ENCODE data around the gene RAPGEF2. TPM values are rescaled to one million over a fixed set of nuclear protein-coding genes. Genes with fewer than 3 reads are reported as not detected.

Gene RAPGEF2
- total and polyA plus RNA-seq, 2 donors (not counting 3 experiments of a cell fraction or from before 2014, with no cell fraction given) = 28.7 to 55.2 TPM

DNA sequence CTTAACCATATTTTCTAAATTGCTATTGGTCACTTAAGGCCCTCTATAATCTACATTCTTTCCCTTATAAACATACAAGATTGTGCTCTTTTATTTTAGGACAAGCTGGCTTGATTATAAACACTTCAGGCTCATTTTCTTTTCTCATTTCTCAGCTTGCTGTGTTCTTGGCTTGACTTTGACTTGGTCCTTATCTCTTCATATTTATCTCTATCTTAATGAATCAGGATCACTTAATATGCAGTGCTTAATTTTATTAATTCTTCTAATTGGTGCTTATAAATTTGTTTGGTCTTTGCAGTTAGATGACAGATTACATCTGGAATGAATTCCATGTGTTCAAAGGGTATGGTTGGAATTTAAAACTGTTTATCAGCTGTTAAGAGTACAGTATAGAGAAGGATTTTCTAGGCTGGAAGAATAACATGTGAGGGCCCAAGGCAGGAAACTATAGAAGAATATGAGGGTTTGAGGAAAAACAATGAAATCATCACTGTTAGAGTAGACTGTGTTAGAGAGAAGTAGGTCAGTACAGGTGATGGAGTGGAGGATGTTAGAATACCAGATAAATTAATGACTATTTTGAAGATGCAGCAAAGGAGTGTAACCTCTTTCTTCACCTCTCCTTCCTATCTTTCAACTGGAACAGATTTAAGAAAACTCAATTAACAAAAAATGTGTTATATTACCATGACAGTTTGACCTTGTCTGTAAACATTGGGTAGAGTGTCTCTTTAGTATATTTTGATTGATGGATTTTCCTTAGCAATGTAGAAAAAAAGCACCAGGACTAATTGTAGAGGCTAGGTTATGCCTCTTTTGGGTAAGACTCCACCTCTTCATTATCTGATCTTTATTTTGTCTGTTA is 169.6 kb downstream of the RAPGEF2 start:
- FAIRE-seq = peak; percentile 57
- intact Hi-C loops (cut with micrococcal nuclease) = loop anchor here (5.0 kb wide), 1 partner anchor 130 kb away; no protein-coding TSS in a partner anchor
- H3K9ac ChIP-seq (replicated peaks; ENCODE audit: extremely low read depth, insufficient read depth, low read length) = no peak overlapping the region
- H3K36me3 ChIP-seq (ENCODE audit: control insufficient read depth in 2 of 2, extremely low read depth in 1 of 2, insufficient read depth in 2 of 2, low read length in 2 of 2) = no peaks in the 10 kb centered on the region
- no TSS peak for BruUV-seq (replicated peaks)
- no peaks in the 10 kb centered on the region for H3K9me1 ChIP-seq (replicated peaks; ENCODE audit: control insufficient read depth, extremely low read depth, insufficient read depth, low read length)
- H3K4me1 ChIP-seq (ENCODE audit: control insufficient read depth, extremely low read depth, insufficient read depth, low read length) = peaks cover 52% of the 10 kb centered on the region
- dilution Hi-C loops (cut with MboI; ENCODE audit: extremely low pct_ligation_motif_present, low sequenced_read_pairs) = no loop called here
- CTCF ChIA-PET = interaction anchor here (0.8 kb wide), 1 partner anchor 9 kb away, joined by 3 read pairs; no protein-coding TSS in a partner anchor
- peak overlapping the region; percentile 20 for H3K4me2 ChIP-seq (ENCODE audit: insufficient read depth, low read length)
- H3K9me3 ChIP-seq (replicated peaks; ENCODE audit: control insufficient read depth, insufficient read depth, low read length) = no peaks in the 10 kb centered on the region
- DNase-seq (ENCODE audit: low read depth, low spot score) = peak; percentile 60
- no peak for TF ChIP-seq EZH2 (IDR thresholded peaks at IDR 0.05; ENCODE audit: borderline replicate concordance, low read depth, low read length, severe bottlenecking)
- no peak for TF ChIP-seq GATA2 (IDR thresholded peaks at IDR 0.05; ENCODE audit: insufficient read depth, insufficient read length, low read depth, low read length)
- TF ChIP-seq, protein P1, sequence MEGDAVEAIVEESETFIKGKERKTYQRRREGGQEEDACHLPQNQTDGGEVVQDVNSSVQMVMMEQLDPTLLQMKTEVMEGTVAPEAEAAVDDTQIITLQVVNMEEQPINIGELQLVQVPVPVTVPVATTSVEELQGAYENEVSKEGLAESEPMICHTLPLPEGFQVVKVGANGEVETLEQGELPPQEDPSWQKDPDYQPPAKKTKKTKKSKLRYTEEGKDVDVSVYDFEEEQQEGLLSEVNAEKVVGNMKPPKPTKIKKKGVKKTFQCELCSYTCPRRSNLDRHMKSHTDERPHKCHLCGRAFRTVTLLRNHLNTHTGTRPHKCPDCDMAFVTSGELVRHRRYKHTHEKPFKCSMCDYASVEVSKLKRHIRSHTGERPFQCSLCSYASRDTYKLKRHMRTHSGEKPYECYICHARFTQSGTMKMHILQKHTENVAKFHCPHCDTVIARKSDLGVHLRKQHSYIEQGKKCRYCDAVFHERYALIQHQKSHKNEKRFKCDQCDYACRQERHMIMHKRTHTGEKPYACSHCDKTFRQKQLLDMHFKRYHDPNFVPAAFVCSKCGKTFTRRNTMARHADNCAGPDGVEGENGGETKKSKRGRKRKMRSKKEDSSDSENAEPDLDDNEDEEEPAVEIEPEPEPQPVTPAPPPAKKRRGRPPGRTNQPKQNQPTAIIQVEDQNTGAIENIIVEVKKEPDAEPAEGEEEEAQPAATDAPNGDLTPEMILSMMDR (IDR thresholded peaks at IDR 0.05; ENCODE audit: extremely low read depth in 1 of 2, insufficient read depth in 1 of 2, low read depth in 1 of 2, low read length in 2 of 2) = no peak
- TF ChIP-seq, protein P2, sequence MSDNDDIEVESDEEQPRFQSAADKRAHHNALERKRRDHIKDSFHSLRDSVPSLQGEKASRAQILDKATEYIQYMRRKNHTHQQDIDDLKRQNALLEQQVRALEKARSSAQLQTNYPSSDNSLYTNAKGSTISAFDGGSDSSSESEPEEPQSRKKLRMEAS (IDR thresholded peaks at IDR 0.05; ENCODE audit: insufficient read depth, insufficient read length) = no peak
- TF ChIP-seq JUN (IDR thresholded peaks at IDR 0.05; ENCODE audit: borderline replicate concordance, insufficient read depth, insufficient read length, low read depth) = no peak
- TF ChIP-seq FOS (IDR thresholded peaks at IDR 0.05; ENCODE audit: borderline replicate concordance, insufficient read depth, low read length) = no peak
- H4K20me1 ChIP-seq (replicated peaks; ENCODE audit: control insufficient read depth, extremely low read depth, insufficient read depth, low read length) = no peaks in the 10 kb centered on the region
- no peaks in the 10 kb centered on the region for H3K79me2 ChIP-seq (ENCODE audit: control insufficient read depth, insufficient read depth, low read length)
- H3K27ac ChIP-seq (ENCODE audit: insufficient read depth, low read depth, low read length) = peak overlapping the region; percentile 20
- no peak overlapping the region for H3K4me3 ChIP-seq (replicated peaks in 1 of 3; ENCODE audit: insufficient read depth in 1 of 3, low read depth in 1 of 3, low read length in 3 of 3)
- no peaks in the 10 kb centered on the region for H3K27me3 ChIP-seq (ENCODE audit: control insufficient read depth in 2 of 2, insufficient read depth in 2 of 2, low read length in 2 of 2)
- POLR2A ChIA-PET = no interaction called here
- H2AFZ ChIP-seq (ENCODE audit: low read depth, low read length) = no peak overlapping the region
